ENCODE measurements around the gene PER1.
A peak's percentile ranks its signal among the peaks of the same experiment; 100 is the strongest.

Gene PER1

GRCh38 chr17:8161289-8162232 lies 9.4 kb upstream of the PER1 start:
- H3K4me3 ChIP-seq (ENCODE audit: low read depth, low read length), result peak overlapping the region; percentile 92
- in situ Hi-C loops (cut with HindIII; ENCODE audit: low sequenced_read_pairs), result no loop called here
- no peak for TF ChIP-seq CTCF (IDR thresholded peaks at IDR 0.05; ENCODE audit: low read depth, low read length, missing control alignments)
- no peak for DNase-seq (ENCODE audit: low read depth)

- H3K4me3 ChIP-seq (ENCODE audit: low read depth, low read length), result no peak overlapping the region
- DNase-seq (ENCODE audit: low read depth), result no peak
- TF ChIP-seq CTCF (IDR thresholded peaks at IDR 0.05; ENCODE audit: low read depth, low read length, missing control alignments), result no peak
- in situ Hi-C loops (cut with HindIII; ENCODE audit: low sequenced_read_pairs), result no loop called here
These were observed 8.6 kb upstream of the PER1 start for GRCh38 chr17:8160741-8161221.

GRCh38 chr17:8160224-8160577 lies 8.0 kb upstream of the PER1 start:
- in situ Hi-C loops (cut with HindIII; ENCODE audit: low sequenced_read_pairs), result no loop called here
- TF ChIP-seq CTCF (IDR thresholded peaks at IDR 0.05; ENCODE audit: low read depth, low read length, missing control alignments), result no peak
- DNase-seq (ENCODE audit: low read depth), result no peak
- no peak overlapping the region for H3K4me3 ChIP-seq (ENCODE audit: low read depth, low read length)

GRCh38 chr17:8159459-8160223 lies 7.4 kb upstream of the PER1 start:
- in situ Hi-C loops (cut with HindIII; ENCODE audit: low sequenced_read_pairs), result no loop called here
- TF ChIP-seq CTCF (IDR thresholded peaks at IDR 0.05; ENCODE audit: low read depth, low read length, missing control alignments), result no peak
- no peak for DNase-seq (ENCODE audit: low read depth)
- H3K4me3 ChIP-seq (ENCODE audit: low read depth, low read length), result no peak overlapping the region

GRCh38 chr17:8159032-8159400 lies 6.8 kb upstream of the PER1 start:
- no peak overlapping the region for H3K4me3 ChIP-seq (ENCODE audit: low read depth, low read length)

More at GRCh38 chr17:8159032-8159400, 6.8 kb upstream of the PER1 start:
- no peak for DNase-seq (ENCODE audit: low read depth)
- no peak for TF ChIP-seq CTCF (IDR thresholded peaks at IDR 0.05; ENCODE audit: low read depth, low read length, missing control alignments)
- in situ Hi-C loops (cut with HindIII; ENCODE audit: low sequenced_read_pairs), result no loop called here
